Inflammatory macrophage treated with lipopolysaccharide for 1 hour (primary cell): ENCODE measurements around the gene SKIC2.
"Not testable (repeated sequence)": the region's sequence is repeated elsewhere in the genome, so short reads cannot be mapped to it uniquely, and the experiment has no call there.

Experiments
- DNase-seq, 2 donors: peaks; one replicate each; pipeline ENCODE4 v3.0.0-alpha.2; 2020 to 2022

SKIC2 gene

GRCh38 chr6:31969712-31970603 is 11.0 kb downstream of the SKIC2 start:
- DNase-seq = no peak

GRCh38 chr6:31970604-31971271 is 11.8 kb downstream of the SKIC2 start:
- DNase-seq = no peak

GRCh38 chr6:31971279-31971992 is 12.5 kb downstream of the SKIC2 start:
- DNase-seq = no peak

GRCh38 chr6:31971993-31972708 is 13.2 kb downstream of the SKIC2 start, which contains the start of gene DXO:
TSS of gene DXO (minus strand) at chr6:31972138. CDS start at chr6:31971675, 463 bp downstream.
- DNase-seq = peak; percentile 95 to 97

GRCh38 chr6:31972709-31973350 is 13.9 kb downstream of the SKIC2 start:
- DNase-seq = peak; percentile 8 to 29

GRCh38 chr6:31976065-31976464 is 17.1 kb downstream of the SKIC2 start:
- not testable (repeated sequence) for DNase-seq

- DNase-seq = no peak
These were observed 18.9 kb downstream of the SKIC2 start for GRCh38 chr6:31977816-31978431.

GRCh38 chr6:31978831-31979230 is 19.9 kb downstream of the SKIC2 start:
- no peak for DNase-seq

GRCh38 chr6:31979238-31979898 is 20.4 kb downstream of the SKIC2 start:
- DNase-seq = no peak

GRCh38 chr6:31980195-31980876 is 21.4 kb downstream of the SKIC2 start:
- DNase-seq = not testable (repeated sequence)

GRCh38 chr6:31980998-31981397 is 22.0 kb downstream of the SKIC2 start:
- not testable (repeated sequence) for DNase-seq

- DNase-seq = not testable (repeated sequence)
These were observed 22.8 kb downstream of the SKIC2 start, which contains the start of gene C4A for GRCh38 chr6:31981744-31982143. TSS of gene C4A (plus strand) at chr6:31982057. CDS start at chr6:31982108, 51 bp downstream.

GRCh38 chr6:31989363-31989762 is 30.4 kb downstream of the SKIC2 start:
- not testable (repeated sequence) for DNase-seq

GRCh38 chr6:31994421-31994820 is 35.4 kb downstream of the SKIC2 start:
- DNase-seq = not testable (repeated sequence)

- DNase-seq = not testable (repeated sequence)
These were observed 37.4 kb downstream of the SKIC2 start for GRCh38 chr6:31996385-31996784.

- DNase-seq = not testable (repeated sequence)
These were observed 43.7 kb downstream of the SKIC2 start for GRCh38 chr6:32002546-32003268.

GRCh38 chr6:32003301-32003700 is 44.3 kb downstream of the SKIC2 start:
- DNase-seq = not testable (repeated sequence)

- not testable (repeated sequence) for DNase-seq
These were observed 45.4 kb downstream of the SKIC2 start for GRCh38 chr6:32004393-32004792.

- not testable (repeated sequence) for DNase-seq
These were observed 46.0 kb downstream of the SKIC2 start for GRCh38 chr6:32004864-32005537.
